HS-27A (cell line): ENCODE measurements around the gene THADA.

Experiments used
- DNase-seq: peaks from one replicate; pipeline ENCODE4 v3.0.0-alpha.2; 2012; ENCODE audit warnings: low read depth, missing footprints

Gene THADA

DNA sequence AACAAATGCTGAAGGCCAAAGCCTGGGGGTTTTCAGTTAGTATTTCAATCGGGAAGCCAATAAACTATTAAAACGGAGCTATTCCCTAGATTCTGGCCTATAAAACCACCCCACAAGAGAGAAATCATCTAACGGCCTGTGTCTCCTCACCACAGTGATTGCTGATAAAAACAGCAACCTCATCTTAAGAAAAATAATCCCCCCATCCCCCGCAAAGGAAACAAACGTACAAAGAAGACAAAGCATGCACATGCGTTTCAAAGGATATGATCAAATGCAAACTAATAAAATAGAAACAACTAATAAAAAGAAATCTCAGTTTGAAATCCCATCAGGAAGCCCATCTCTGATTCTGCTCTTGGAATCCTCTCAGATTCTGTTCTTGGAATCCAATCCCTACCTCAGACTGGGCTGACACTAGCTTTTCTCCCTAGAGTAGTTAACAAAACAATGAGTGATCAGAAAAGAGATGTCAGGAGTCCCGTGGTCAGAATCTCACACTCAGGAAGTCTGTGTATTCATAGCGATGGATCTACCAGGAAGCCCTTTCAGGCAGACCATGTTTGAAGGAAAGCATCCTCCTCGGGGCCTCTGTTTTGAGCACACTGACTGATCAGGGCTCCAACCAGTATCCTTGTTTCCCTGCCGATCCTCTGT lies 150.7 kb downstream of the THADA start:
- DNase-seq, result no peak

DNA sequence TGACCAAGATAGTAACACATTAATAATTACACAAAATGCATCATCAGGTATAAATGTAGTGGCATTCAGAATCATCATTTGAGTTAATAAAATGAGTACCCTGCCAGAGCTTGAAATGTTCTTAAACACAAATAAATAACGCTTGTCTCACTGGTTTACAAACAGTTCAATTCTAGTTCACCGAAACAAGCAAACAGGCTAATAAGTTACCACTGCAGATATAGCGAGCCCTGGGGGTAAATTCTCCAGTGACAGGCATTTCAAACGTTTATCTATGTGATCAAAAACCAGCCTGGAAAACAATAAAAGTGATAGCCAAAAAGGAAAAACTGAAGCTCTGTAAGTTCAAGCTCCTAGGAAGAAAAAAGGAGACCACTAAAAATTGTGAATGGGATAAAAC lies 152.6 kb downstream of the THADA start:
- DNase-seq, result no peak

DNA sequence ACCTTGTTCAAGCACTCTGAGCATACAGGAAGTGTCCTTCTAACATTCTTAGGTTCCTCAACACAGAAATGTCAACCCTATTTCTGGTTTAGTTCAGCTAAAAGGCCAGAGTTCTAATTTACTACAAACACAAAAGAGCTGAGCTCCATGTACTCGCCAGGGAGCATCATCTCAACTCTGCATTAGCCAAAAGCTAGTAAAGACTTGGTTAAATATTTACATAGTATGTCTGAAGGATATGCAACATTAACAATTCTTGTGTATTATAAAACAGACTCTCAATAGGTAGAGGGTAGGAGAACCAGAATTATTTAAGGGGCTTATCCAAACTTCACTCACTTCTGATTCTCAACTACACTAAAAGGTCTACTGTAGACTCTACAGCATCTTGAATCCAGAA lies 154.6 kb downstream of the THADA start:
- DNase-seq, result no peak

DNA sequence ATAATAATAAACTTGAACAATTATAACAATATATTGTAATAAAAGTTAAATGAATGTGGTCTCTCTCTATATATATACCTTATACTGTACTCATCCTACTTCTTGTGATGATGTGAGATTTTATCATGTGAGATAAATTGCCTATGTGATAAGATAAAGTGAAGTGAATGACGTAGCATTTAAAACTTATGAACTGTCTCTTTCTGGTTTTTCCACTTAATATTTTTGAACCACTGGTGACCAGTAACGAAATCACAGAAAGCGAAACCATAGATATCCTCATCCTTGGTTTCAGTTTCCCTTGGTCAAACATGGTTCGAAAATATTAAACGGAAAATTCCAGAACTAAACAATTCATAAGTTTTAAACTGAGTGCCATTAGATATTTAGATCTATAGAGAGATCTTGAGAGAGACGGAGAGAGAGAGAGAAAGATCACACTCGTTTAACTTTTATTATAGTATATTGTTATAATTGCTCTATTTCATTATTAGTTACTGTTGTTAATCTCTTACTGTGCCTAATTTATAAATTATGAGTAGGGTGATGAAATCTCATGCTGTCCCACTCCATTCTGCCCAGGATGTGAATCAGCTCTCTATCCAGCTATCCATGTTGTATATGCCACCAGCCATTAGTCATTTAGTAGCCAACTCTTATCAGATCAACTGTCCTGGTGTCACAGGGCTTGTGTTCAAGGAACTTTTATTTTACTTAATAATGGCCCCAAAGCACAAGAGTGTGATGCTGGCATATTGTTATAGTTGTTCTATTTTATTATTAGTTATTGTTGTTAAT lies 156.8 kb downstream of the THADA start:
- no peak for DNase-seq

DNA sequence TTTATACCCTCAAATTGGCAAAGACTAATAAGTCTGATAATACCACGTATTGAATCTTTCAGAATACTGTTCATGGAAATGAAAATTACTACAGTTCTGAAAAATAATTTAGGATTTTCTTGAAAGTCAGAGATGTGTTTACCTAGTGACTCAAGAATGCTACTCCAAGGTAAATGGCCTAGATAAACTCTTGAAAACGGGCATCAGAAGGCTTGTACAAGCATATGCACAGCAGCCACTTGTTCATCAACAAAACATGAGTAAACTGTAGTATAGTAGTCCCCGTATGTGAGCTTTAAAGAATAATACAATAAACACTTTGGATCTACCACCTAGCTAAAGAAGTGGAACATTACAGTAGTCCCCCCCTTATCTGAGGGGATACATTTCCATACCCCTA lies 157.5 kb downstream of the THADA start:
- no peak for DNase-seq

DNA sequence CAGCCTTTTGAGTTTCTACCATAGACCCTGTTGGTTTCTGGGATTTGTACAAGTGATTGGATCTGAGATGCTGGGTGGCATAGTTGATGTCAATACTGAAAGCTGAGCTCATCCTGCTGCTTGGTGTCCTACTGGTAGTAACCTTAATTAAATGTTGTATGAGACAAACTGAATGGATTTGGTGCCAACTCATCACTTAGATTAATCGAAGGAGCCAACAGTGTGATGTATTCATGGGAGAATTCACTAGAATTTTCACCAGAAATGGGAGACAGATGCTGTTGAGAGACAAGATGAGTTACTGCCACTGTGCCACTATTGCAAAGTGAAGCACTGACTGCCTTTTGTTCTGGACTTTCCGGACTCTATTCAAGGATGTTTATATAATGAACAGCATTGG lies 158.5 kb downstream of the THADA start:
- no peak for DNase-seq

DNA sequence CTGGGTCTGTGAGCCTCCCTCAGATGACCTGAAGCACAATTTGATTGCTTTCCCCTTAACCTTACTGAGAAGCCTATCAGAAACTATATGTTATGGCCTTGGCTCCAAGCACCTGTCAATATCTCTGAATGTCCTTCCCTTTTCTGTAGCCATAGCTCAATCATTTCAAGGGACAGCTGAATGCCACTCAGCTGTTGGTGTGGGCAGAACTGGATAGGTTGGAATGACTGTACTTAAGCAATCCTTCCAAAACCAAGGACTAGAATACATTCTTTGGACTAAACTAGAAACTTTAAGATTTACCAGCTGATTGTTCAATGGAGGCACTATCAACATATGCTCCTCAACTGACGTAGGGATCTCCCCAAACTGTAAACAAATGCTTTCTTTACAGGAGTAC lies 159.4 kb downstream of the THADA start:
- no peak for DNase-seq

DNA sequence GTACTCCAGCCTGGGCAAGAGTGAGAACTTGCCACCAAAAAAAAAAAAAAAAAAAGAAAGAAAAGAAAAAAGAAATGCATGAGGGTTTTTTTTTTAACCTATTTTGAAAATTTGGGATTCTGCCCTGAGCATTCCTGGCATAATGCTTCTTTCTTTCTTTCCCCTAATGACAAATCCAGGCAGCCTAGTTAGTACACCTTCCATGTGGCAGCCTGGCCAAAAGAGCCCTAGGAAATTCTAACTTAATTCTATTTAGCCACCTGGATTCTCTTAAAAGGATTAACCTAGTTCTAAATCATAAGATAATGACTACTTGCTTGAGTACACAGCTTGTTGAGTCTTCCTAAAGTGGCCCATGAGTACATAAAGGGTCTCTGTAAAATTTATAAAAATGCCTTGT lies 160.1 kb downstream of the THADA start:
- no peak for DNase-seq

DNA sequence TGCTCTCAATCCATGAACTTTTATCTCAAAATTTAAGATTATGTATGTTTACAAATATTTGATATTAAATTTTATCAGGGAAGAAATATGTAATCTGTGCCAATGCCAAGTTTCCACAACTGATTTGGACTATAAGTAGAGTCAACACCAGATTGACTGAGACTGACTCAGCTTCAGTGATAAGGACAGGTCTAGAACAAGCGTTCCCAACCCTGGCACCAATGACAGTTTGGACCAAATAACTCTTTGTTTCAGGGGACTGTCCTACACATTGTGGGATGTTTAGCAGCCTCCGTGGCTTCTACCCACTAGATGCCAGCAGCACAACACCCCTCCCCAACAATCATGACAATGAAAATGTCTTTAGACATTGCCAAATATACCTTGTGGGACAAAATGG lies 165.3 kb downstream of the THADA start:
- DNase-seq, result no peak

DNA sequence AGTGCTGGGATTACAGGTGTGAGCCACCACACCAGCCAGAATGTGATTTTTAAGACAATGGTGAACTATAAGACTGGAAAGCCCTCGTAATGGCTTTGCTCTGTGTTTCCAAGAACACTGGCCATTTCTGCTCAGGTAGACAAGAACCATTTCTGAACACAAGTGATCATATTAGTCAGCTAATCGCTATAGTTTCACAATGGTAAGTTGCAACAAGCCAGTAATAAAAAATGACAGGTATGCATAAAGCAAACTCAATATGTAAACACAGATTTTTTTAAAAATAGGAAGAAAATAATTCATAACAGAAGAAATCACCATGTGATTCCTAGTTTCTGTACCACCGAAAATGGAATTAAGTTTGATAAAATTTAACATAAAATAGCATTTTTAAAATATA lies 166.5 kb downstream of the THADA start:
- no peak for DNase-seq

DNA sequence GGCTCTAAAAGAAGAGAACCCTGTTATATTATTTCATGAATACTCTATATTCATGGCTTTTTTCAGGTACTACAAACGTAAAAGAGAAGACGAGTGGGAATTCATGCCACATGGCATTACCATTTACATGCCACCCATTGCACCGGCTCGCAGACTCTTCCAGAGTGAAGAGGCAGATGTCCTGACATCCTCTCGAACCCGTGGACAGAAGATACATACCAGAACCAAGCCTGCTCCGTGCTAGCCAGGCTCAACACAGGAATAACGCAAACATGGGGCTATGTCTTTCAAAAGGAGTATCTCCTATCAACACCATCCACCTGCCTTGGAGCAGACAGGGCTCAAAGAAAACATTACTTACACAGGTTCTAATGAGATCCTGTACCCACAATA lies 168.8 kb downstream of the THADA start:
- no peak for DNase-seq

DNA sequence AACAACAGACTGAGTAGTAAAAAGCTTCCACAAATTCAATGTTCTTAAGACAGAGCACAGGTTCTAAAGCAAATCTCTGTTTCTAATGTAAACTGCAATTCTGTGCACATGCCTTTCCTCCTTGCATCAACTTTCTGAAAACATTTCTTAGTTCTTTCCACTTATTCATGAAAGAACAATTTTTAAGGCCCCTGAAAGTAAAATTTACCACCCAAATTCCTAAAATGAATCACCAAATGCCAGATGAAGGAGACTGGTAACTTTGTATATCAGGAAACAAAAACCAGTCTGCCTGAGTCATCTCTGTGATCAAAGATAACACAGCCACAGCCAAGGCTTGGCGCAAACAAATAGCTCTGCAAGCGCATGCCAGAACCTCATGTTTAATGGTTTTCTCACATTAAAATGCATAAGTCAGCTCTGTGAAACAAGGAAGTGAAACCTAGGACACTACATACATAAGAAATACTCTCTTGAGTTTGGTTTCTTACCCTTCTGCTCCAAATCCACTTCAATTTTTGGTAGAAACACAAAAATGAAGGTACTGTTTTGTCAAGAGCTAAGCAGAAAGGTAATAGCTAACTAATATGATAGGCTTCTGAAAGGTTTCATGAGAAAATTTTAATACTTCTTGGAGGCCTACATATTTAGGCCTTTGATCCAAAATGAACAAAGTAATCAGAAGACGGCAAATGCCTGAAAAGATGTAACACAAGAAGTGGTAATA lies 169.4 kb downstream of the THADA start:
- peak; percentile 94 for DNase-seq

DNA sequence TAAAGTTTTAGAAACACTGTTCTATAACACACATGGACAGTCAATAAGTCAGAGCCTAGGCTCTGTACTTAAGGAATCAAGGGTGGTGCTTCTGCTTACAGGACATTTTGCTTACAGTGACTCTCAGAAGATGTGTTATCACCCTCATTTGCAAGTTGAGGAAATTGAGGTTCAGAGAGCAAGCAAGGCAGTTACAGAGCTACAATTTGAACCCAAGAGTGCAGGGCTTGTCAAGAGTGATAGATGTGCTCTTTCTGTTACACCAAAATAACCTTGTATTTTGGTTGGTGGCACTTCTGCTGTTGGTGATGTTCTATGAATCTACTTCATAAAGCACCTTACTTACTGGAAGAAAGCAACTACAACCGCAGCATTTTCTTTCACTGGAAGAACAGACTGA lies 170.2 kb downstream of the THADA start:
- DNase-seq, result no peak

DNA sequence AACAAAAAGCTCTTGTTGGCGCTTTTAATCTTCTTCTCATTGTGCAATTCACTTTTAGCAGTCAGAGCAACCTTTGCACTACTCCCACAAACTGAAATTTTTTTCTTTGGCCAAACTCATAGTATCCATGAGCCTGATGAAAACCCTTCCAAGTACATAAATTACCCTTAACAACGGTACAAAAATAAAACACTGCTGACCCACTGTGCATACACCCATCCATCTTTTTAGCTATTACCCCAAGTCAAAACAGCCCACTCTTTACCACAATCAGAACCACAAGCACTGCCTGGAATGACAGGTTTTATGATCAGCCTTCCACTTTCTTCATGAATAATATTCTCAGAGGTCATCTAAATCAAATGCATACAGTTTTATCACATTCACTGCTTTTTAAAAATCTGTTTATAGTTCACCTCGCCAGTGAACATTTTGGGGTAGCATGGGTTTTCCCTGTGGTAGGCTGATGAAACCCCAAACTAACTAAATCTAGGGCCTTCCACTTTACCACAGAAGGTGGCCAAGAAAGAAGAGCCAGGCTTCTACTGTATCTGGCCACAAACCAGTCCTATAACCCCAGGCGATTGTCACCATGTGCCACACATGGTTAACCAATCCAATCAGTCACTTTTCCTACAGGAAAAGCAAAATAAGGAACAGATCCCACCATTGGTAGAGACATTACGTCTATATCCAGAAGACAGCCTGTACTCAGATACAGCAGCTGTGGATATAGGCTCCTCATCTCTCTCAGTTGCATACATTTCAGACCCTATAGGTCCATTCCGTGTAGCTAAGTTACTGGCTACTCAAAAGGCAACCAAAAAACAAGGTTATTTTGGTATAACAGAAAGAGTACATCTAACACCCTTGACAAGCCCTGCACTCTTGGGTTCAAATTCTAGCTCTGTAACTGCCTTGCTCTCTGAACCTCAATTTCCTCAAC lies 171.3 kb downstream of the THADA start:
- DNase-seq, result no peak

DNA sequence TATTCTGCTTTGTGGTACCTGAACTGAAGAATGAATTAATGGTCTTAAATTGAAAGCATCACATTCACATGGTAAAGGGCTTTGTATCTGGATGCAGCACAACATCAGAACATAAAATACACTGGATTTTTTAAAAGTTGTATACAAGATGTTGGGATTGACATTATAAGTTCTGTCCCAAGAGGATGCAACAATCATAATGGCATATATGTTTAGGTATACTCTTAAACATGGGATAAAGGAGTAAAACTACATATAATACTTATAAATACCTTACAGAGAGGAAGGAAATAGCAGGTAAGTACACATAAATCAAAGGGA lies 171.9 kb downstream of the THADA start:
- no peak for DNase-seq

DNA sequence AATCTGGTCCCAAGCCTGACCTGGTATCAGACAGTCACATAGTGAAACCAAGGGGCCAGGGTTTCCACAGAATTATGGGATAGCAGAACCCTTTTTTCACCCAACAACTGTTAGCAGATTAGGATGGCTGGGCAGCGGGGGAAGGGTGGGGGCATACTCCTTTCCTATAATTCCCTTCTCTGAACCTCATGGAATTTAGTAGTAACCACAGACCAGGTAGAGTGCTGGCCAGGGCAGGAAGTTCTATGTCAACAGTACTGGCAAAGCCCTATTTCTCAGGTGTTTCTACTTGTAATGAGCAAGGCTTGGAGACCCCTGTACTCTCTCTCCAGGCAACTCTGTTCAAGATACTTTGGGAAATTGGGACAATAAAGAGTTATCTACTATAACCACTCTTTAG lies 174.6 kb downstream of the THADA start:
- DNase-seq, result no peak

DNA sequence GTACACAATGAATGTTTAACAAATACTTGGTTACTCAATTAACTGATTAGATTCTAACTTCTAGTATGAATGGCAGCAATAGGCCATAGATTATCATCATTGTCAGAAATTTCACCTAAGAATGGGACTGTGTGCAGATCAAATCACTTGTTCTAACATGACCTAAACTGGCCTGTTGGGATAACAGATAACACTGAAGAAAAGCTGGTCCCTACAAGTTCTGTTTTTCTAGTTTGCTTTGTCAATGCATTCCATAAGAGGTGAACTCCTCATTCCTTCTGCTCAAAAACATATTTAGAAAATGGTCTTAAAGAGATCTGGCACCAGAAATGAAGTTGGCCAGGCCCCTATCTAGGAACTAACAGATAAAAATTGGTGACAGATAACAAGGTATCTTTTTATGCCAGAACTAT lies 175.4 kb downstream of the THADA start:
- no peak for DNase-seq

DNA sequence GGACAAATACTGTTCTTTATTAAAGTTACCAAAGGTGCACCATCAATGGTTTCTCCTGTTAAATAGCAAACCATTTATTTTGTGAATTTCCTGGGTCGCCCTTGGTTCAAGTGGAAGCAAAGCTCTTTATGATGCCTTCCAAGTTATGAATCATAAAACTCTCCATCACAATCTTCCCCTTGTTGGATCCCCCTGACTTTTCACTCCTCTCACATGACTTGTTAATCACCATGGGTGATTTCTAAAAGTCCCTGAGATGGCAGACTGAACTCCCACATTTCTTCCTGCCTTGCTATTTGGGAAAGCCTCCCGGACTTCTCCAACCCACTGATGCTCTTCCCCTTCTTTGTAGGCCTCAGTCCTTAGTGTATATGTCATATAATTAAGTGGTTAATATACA lies 176.0 kb downstream of the THADA start:
- DNase-seq, result no peak

DNA sequence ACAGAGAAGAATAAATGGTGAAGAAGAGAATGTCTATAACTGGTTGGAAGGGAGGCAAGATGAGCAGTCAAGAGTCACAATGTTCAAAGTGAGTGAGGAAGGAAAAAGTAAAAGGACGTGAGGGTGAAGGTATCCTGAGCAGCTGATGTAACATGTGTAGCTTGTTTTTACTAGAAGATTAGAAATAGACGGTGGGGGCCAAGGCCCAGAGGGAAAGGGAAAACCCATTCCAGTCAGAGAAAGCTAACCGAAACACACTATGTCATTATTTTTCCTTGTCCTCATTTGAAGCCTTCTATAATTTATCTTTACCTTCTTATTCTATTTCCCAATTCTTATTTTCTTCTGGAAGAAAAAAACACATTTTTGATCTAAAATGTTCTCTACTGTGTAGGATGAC lies 176.6 kb downstream of the THADA start:
- DNase-seq, result no peak

DNA sequence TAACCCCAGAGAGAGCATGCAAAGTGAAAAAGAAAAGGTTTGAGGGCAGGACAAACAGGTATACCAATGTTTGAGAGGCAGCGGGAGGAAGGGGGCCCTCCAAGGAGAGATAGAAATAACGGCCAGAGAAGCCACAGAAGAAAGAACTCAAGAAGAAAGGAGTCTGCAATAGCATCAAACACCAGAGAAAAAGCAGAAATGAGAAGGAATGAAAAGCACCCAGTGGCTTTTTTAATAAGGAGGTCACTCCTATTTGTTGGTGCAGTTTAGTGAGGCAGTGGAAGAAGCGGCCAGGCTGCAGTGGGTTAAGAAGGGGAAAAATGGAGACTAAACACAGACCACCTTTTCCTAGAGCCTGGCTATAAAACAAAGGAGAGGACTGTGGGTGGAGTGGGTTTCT lies 177.2 kb downstream of the THADA start:
- no peak for DNase-seq

DNA sequence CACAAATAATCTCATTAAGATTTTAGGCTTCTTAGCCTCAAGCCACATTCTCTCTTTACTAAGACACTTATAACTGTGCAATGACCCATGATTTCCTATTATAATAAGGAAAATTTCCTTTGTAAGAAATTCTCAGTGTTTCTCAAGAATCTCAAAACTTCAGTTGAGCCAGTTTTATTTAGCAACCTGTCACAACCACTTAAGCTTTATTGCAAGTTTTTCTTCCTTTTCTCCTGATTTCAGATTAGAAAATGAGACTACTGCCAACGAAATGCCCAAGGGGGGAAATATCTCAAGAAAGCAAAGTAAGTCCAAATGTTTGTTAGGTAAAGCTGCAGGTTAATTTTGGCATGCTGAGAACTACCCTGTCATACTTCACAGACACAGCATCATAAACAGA lies 178.5 kb downstream of the THADA start:
- DNase-seq, result no peak

DNA sequence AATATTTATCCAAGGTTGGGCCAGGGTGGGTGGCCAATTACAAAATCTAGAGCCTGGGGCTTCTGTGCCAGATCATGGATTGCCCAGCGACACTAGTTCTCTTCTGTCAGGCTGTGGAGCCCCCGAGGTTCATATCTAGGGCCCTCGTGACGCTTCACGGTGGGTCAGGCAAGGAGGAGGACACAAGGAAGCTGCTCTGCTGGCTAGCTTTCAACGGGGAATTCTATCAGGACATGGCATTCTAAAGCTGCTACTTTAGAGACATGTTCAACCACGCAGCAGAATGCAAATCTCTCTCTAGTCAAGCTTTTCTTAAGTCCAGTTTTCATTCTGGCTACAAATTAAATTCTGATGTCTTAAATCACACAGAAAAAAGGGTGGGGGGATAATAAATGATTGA lies 180.2 kb downstream of the THADA start:
- DNase-seq, result no peak
